NCI-H226 (cell line): ENCODE data around the gene NKAIN2.
"Not testable (repeated sequence)": the region's sequence is repeated elsewhere in the genome, so short reads cannot be mapped to it uniquely, and the experiment has no call there.

ENCODE experiments used
- DNase-seq: peaks from one replicate; pipeline ENCODE4 v3.0.0-alpha.2; 2015

The NKAIN2 gene

DNA sequence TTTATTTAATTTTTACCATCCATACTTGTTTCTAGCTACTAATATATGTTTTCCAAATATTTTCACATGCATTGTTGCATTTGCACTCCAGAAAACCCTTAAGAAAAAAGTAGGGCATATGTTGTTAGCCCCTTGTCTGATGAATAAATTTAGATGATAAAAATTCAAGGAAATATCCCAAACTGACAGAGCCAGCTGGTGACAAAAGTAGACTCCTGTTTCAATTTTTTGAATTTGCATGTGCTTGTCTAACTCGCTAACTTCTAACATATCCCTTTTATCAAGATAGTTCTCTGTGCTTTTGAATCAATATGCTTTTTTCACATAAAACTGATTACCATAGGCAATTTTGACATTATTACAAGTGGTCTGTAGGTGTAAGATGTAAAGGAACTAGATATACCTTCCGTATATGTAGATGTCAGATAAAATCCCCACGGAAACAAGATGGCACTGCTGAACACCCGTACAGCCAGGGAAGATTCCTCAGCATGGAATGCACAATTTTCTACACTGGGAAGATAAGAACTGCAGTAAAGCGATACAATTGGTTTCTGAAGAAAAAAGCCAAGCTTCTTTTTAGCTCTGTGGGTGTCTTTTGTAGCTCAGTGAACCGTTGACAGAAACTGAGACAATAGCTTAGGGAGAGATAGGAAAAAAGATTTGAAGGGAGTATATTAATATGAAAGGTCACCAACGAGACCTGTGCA, 721.0 kb downstream of the NKAIN2 start:
- DNase-seq, result no peak

DNA sequence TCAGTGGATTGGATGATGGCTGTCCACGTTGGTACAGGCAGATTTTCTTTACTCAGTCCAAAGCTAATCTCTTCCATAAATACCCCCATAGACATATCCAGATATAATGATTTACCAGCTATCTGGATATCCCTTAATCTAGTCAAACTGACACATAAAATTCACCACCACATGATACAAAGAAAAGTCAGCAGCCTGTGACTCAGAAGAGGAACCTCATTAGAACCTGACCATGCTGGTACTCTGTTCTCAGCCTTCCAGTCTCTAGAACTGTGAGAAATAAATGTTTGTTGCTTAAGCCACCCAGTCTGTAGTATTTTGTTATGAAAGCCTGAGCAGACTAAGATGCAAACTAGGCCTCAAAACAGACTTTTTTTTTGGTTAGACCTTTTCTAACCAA, 727.3 kb downstream of the NKAIN2 start:
- peak; percentile 4 for DNase-seq

DNA sequence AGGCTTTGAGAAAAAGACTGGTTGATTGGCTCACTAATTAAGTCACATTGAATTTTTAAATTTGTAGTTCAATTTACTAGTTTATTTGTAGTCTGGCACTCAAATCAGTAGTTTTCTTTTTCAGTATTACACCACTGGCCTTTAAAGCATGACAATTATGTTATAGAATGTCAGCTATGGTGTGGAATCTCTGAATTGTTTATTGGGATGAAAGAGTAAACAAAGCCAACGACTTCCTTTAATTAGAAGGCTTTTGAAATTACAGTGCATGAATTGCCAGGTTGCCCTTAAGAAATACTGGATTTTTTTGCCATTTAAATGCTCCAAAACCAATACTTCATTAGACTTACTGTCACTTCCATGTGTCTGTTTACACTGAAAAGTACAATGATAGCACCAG, 731.6 kb downstream of the NKAIN2 start:
- DNase-seq, result no peak

DNA sequence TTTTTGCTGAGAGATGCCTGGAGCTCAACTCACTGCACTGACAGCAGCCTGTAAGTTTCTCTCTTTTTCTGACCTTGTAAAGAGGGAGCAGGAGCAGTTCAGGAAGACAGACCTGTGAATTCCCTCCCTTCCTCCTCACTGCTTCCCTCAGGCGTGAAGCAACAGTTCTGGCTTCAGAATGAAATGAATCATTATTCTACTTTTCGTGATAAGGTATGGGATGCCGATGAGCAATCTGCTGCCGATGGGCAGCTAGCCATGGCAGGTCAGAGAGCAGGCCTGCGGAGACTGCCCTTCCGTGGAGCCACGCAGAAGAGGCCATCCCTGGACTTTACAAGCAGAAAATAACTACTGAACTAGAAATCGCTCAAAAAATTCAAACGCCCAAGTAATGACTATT, 732.1 kb downstream of the NKAIN2 start:
- peak; percentile 96 for DNase-seq

DNA sequence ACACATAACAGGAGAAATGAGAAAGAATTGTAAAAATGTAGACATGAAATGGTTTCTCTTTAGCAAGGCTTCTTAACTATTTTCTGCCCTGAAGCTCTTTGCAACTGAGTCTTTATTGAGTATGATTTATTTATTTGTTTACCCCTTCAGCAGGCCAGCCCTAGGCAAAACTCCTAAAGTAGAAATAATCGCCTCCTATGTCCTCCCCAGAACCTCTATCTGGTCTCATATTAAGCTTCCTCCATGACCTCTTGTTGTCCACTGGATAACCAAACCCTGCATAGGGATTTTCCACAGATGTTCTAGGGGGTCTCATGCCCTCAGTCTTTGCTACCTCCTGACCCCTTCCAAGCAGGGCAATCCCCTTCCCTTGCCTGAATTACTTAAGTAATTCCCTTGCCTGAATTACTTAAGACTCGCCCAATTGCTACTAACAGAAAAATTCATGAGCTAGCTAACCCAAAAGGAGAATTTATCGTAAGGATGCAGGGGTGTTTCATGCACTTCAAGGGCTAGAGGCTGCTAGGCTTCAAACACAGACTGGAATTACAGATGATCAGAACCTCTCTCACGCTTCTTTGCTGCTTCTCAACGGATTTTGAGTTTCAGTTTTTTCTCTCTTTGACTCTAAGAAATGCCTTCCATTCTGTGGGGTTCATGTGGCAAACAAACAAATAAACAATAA, 732.6 kb downstream of the NKAIN2 start:
- DNase-seq, result no peak

DNA sequence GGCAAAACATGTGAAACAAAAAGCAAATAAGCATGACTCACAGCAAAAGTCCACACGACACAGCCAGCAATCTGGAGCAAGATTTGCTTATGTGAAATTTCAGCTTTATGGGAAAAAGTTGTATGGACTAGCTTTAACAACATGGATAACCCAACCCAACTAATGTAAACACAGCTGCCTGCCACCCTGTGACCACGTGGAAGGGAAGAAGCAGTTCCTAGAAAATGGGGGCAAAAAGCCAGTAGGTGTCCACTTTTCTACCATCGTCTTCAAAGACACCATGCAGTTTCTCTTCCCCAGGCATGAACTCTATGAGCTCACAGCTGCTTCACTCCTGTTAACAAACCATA, 733.2 kb downstream of the NKAIN2 start:
- no peak for DNase-seq

DNA sequence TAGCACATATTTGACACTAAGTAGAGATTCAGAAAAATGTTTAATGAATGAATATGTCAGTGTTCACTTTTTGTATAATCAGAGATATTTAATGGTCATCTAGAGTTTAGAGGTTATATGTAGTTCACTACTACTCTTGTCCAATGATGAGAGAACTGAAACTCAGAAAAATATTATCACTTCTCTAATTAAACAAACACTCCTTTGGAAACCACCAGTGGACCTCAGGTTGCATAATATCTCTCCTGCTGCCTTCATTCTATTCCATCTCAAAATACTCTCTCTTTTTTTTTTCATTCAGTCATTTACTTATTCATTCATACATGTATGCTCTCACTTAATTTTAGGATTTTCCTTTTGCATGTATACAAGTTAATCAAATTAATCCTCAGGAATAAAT, 735.4 kb downstream of the NKAIN2 start:
- DNase-seq, result no peak

DNA sequence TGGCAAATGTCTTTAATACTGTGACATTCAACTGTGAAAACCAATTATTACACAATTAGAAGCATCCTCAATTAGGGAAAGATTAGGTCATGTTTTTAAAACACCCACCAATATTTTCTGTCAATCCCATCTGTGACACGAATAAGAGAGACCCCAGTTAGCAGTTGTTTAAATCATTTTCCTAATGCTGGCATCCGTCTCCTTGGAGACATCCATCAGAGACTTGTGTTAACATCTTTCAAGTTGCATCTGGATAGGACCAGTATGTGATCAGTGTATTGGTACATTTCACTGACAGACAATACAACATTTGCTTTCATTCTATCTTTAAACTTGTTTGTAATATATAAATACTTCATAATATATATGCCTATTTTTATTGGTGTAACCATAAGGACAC, 737.9 kb downstream of the NKAIN2 start:
- no peak for DNase-seq

DNA sequence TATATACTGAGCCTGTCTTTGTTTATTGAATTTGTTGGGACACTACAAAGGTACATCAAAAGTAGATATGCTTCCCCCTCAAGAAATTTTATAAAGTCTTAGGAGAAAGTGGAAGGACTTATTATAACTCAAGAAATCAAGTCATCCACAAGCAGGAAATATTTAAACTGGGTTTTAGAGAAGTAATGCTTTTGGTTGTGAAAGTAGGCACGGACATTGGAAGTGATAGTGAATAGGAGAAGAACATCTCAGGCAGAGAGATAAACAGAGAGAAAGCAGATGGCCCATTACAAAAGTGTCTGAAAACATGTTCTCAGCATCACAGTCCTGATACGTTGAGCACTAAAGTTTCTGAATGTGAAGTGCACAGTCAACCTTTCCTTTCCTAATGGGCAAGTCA, 742.9 kb downstream of the NKAIN2 start:
- no peak for DNase-seq

DNA sequence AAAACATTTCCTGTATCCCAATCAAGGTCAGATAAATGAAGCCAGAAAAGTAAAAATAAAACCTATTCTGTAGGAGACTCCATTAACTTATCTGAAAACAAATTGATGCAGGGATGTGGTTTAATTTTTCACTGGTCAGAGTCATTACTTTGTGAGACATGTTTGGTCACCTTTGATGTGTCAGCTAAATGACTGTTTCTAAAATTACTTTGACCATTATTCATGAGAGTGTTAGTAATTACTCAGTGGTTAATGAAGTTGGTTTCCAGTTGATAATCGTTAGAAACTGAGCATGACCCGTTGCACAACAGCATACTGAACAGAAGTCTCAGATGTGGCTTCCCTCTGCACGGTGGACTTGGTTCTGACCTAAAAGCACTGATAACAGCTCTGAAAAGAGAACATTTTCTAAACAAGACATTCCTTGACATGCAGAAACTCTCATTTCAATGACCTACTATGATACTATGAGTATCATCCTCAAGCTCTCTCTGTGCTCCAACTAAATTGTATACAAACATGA, 748.1 kb downstream of the NKAIN2 start:
- DNase-seq, result no peak

DNA sequence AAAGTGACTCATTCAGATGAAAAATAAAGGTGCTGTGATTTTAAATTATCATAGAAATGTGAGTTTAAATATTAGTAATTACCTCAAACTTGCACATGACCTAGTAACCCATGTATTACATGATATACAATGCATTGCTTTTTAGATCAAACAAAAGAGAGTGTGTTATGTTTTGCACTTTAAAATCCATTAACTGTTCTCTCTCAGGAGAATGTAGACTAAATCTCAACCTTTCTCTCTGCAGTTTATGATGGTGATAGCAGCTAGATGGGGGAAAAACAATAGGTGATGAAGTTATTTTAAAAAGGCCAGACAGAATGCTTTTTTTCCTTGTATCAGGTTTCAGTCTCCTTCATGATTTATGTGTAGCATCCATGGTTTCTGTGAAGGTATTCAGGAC, 754.2 kb downstream of the NKAIN2 start:
- DNase-seq, result no peak

DNA sequence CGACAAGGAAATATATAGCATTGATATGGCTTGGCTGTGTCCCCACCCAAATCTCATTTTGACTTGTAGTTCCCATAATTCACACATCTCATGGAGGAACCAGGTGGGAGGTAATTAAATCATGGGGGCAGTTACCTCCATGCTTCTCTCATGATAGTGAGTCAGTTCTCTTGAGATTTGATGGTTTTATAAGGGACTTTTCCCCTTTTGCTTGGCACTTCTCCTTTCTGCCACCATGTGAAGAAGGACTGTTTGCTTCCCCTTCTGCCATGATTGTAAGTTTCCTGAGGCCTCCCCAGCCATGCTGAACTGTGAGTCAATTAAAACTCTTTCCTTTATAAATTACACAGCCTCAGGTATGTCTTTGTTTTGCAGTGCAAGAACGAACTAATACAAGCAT, 756.4 kb downstream of the NKAIN2 start:
- DNase-seq, result not testable (repeated sequence)

DNA sequence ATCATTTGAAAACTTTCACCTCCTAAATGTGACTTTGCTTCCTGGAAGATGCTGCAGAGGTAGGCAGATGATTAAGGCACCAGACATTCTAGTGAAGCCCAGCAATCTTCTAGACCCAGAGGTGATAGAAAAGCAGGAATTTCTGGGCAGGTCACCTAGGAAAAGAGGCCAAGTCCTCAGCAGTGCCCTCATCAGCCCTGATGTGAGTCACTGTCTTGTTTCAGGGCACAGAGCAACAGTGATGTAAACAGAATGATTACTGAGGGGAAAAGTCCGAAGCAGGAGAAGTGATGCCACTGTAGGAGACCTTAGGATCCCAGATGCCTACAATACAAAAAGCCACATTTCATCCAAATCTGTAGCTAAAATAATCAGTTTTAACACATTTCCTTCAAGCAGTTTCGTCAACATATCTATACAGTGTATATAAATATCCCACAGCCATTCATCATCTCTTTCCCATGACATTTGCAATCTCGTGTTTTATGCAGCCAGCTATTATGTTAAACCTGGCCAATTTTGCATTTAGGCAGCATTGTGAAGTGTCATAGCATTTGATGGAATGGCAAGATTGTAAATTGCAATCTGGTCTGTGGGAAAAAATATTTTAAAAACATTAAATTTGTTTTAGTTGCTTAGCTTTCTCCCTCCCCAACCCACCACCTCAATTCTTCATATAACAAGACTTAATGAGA, 757.4 kb downstream of the NKAIN2 start:
- DNase-seq, result no peak

DNA sequence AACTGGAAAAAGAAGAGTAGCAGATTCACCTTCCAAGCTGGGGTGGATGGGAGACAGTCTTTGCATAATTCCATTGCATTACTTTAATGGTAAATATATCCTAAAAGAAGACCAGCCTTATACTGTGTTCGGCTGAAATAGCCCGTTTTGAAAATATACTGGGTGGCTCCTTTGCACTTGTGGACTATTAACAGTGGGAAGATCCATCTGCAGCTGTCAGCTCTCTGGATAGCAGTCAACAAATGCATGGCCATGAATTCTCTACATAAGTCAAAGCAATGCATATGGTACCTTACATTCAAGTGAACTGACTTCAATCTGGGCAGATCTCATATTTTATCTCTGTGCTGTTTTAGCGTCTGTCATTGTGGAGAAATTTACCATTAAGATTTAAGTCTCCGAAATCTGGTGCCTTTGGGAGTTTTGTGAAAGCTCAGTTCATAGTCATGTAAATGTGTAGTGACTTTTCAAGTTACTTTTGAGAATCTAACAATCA, 758.0 kb downstream of the NKAIN2 start:
- DNase-seq, result no peak

DNA sequence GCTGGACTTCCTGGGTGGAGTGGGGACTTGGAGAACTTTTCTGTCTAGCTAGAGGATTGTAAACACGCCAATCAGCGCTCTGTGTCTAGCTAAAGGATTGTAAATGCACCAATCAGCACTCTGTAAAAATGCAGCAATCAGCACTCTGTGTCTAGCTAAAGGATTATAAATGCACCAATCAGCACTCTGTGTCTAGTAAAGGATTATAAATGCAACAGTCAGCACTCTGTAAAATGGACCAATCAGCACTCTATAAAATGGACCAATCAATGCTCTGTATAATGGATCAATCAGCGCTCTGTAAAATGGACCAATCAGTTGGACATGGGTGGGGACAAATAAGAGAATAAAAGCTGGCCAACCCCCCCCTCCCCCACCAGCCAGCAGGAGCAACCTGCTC, 760.5 kb downstream of the NKAIN2 start:
- not testable (repeated sequence) for DNase-seq

DNA sequence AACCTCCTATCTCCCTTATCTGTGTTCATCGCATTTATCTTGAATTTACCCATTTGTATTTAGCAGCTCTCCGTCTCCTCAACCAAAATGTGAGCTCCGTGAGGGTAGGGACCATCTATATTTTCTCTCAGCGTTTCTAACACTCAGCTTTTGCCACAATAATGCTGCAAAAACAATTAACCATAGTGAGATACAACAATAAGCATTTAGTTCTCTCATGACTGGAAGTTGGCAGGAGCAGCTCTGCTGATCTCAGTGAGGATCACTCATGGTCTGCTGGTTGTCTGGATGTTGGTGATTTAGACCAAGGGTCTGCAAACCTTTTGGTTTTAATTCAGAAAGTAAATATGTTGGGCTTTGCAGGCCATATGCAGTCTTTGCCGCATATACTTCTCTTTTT, 763.7 kb downstream of the NKAIN2 start:
- DNase-seq, result no peak

DNA sequence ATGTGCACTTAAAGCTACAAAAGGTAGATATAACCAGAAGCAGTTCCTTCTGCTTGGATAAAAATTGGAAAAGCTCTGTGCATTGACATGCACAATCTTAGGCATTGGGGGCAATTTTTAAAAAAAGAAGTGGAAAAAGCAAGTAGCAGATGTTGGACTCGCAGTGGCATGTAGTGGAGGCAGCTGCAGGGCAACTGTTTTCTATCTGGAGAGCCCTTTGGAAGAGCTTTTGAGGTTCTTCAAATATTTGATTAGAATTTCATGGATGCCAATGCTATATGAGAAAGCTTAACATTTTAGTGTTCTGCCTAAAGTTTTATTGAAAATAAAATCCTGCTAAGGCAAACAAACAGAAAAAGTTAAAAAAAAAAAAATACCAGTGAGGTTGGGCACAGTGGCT, 770.3 kb downstream of the NKAIN2 start:
- no peak for DNase-seq

DNA sequence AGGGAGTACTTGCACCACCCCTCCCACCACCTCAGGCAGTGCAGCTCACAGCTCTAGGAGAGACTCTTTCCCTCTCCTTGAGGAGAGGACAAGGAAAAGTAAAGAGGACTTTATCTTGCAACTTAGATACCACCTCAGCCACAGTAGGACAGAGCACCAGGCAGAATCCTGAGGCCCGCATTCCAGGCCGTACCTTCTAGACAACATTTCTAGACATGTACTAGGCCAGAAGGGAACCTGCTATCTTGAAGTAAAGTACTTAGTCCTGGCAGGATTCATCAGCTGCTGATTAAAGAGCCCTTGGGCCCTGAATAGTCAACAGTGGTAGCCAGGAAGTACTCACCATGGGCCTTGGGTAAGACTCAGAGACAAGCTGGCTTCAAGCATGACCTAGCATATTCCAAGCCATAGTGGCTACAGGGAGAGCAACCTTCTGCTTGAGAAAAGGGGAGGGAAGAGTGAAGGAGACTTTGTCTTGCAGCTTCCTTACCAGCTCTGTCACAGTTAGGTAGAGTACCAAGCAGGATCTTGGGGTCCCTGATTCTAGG, 774.1 kb downstream of the NKAIN2 start:
- DNase-seq, result no peak

DNA sequence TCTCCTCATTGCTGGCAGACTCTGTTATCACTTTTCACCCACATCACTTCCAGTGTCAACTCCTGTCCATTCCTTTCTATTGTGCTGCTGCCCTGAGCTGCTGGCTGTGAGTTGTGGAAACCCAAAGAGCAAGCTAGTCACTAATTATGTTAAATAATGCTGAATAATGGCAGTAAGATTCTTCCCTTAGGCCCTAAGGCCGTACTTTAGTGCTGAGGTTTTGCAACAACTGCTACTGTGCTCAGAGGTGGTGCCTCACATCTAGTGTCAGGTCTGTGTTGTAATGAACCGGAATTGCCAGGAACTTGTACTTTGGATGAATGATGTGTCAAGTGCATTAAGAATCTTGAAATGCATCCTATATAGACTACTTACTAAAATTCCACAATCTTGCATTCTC, 786.3 kb downstream of the NKAIN2 start:
- DNase-seq, result peak; percentile 38

DNA sequence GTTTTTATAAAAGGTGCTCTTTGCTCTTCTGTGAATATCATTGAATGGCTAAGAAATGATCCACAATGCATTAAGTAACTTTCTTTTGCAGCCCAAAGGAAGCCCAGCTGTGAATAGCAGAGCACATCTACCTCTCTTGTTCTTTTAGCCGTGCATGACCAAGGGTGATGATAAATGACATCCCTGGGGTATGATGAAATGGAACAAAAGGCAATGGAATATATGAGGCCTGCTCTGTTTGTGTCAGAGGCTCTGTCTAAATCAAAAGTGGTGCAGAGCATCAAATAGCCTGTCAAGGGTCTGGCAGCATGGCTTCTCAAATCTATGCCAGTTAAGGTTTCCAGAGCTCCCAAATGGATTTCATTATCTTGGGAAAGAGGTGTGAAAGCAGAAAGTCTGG, 796.0 kb downstream of the NKAIN2 start:
- DNase-seq, result no peak

DNA sequence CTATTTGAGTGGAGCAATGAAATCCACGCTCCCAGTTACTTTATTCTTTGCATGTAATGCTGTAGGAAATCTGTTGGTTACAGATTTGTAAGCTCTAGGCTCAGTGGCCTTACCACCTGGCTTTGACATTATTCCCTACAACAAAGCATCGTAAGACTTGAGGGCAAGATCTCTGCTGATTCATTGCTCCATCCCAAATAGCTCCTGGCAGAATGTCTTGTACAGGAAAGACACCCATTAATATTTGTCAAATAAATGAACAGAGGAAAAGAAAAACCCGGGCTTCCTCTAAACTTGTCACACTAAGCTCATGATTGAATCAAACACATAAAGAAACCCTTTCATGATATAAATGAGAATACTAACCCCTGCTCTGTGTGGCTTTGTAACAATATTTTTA, 801.1 kb downstream of the NKAIN2 start:
- no peak for DNase-seq

DNA sequence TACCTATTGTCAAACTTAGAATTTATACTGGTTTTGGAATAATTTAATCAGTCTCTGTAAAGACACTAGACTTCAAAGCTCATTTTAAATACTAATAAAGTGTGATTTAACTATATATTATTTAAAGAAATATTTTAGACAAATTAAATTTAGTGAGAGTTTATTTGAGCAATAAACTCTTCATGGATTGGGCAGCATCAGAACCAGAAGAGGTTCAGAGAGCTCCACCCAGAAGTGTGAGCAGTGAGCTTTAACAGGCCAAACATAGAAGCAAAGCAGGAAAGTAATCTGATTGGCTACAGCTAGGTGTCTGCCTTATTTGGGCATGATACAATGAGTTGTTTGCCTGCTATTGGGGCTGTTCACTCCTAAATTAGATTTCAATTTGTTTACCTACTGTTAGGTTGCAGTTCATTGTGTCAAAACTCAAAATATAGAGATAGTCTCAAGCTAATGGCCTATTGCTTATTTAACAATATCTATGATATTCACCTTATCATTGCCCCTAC, 803.5 kb downstream of the NKAIN2 start:
- no peak for DNase-seq

DNA sequence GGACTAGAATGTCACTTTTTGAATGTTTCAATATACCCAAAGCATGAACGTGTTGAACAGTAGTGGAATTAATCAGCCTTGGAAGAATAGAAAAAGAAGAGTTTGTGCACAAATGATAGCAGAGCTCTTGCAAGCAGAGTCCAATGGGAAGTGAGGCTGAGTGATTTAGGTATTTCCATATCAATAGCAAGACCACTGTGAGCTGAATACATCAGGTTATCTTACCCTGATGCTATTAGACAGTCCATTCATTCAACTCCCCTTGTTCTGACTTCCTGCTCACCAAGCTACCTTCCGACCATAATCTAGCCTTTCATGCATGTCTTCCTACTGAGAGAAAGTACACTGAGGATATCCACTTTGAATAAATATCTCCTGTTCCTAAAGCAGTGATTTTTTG, 809.4 kb downstream of the NKAIN2 start:
- no peak for DNase-seq
